Activated T-cell treated with anti-CD3 and anti-CD28 coated beads, Interleukin-2, amount 50 U/mL, for 4 hours (primary cell): ENCODE data around the gene COX7B2. TPM values are rescaled to one million over a fixed set of nuclear protein-coding genes. Genes with fewer than 3 reads are reported as not detected.

ENCODE experiments used
- ATAC-seq, 2 donors: fragments of 200-7000 bp; cut with Tn5 transposase; one replicate each; pipeline ENCODE4 v1.10.0; 2021
- DNase-seq: peaks from one replicate; pipeline ENCODE4 v3.0.0-alpha.2; 2020
- H3K27me3 Mint-ChIP-seq: one replicate; pipeline ENCODE4 v1.8.0; 2021; ENCODE audit warnings: low read depth, mixed read lengths
- H3K36me3 Mint-ChIP-seq: one replicate; pipeline ENCODE4 v1.8.0; 2022; ENCODE audit warnings: mixed read lengths; ENCODE audit not compliant: insufficient read depth
- H3K4me1 Mint-ChIP-seq: one replicate; pipeline ENCODE4 v1.8.0; 2021; ENCODE audit warnings: low read depth, mixed read lengths
- H3K4me3 Mint-ChIP-seq: one replicate; pipeline ENCODE4 v1.8.0; 2021; ENCODE audit warnings: mild to moderate bottlenecking, moderate library complexity, mixed read lengths
- H3K9me3 Mint-ChIP-seq: one replicate; pipeline ENCODE4 v1.8.0; 2021; ENCODE audit warnings: mixed read lengths
- total RNA-seq, 3 donors: library from RNA; stranded (reverse); gene quantifications; one replicate each; pipeline ENCODE4 v1.2.1, GENCODE V29; 2021

COX7B2 gene
- total RNA-seq, 3 donors from 2014 or later, result not detected

DNA sequence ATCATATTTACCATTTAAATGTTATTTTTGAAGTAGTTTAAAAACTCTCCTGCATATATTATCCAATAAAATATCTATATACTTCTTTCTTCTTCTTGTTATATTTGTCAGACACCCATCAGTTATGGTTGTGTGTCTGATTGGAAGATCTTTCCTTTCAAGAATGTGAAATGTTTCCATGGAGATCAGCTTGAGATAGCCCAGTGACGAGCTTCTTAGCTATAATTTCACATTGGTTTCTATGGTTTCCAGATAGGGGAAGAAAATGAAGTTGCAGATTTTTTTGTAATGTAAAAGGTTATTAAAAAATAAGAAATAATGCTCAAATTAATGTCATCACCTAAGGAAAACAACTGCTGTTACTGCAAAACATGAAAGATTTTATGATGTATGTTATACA lies 189.0 kb downstream of the COX7B2 start:
- H3K27me3 Mint-ChIP-seq, result peaks cover 6% of the 10 kb centered on the region
- no peak for DNase-seq
- H3K36me3 Mint-ChIP-seq, result no peaks in the 10 kb centered on the region
- H3K4me1 Mint-ChIP-seq, result no peaks in the 10 kb centered on the region
- peaks cover 6% of the 10 kb centered on the region for H3K9me3 Mint-ChIP-seq
- ATAC-seq, result no peak
- no peak overlapping the region for H3K4me3 Mint-ChIP-seq

DNA sequence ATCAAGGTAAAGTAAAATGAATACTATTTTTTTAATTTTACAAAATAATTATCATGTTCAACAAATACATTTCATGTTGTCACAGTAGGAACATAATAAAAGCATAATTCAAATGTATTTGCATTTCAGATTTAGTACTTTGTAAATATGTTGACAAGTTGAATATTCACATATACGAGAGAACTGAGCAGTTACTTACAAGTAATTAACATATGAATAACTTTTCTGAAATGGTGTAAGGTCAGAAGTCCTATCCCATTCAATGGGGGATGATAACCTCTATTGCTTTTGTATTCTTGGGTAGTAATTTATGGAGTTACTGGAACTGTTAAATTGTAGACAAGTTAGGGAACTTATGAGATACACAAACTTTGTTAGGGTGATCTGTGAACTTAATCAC lies 191.1 kb downstream of the COX7B2 start:
- ATAC-seq (no peak), DNase-seq (no peak)
- no peaks in the 10 kb centered on the region for H3K36me3 Mint-ChIP-seq
- no peak overlapping the region for H3K4me3 Mint-ChIP-seq
- no peaks in the 10 kb centered on the region for H3K9me3 Mint-ChIP-seq
- no peaks in the 10 kb centered on the region for H3K27me3 Mint-ChIP-seq
- H3K4me1 Mint-ChIP-seq, result no peaks in the 10 kb centered on the region

DNA sequence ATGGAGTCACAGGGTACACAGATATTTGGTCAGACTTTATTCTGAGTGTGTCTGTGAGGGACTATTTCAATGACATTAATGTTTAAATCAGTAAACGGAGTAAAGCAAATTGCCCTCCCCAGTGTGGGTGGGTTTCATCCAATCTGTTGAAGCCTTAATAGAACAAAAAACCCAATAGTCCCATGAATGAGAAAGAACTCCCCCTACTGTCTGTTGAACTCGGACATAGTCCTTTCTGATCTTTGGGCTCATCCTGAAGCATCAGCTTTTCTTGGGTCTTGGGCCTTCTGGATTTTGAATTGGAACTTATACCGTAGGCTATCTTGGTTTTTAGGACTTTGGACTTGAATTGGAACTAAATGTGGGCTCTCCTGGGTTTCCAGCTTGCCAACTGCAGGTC lies 193.6 kb downstream of the COX7B2 start:
- no peaks in the 10 kb centered on the region for H3K4me1 Mint-ChIP-seq
- ATAC-seq (no peak), DNase-seq (no peak)
- no peaks in the 10 kb centered on the region for H3K36me3 Mint-ChIP-seq
- no peak overlapping the region for H3K4me3 Mint-ChIP-seq
- peaks cover 4% of the 10 kb centered on the region for H3K9me3 Mint-ChIP-seq
- no peaks in the 10 kb centered on the region for H3K27me3 Mint-ChIP-seq

DNA sequence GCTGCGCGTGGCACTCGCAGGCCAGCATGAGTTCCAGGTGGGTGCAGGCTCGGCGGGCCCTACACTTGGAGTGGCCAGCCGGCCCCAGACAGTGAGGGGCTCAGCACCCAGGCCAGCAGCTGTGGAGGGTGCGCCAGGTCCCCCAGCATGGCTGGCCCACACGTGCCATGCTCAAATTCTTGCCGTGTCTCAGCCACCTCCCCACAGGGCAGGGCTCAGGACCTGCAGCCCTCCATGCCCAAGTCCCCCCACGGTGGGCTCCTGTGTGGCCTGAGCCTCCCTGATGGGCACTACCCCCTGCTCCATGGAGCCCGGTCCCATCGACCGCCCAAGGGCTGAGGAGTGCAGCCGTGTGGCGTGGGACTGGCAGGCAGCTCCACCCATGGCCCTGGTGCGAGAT lies 210.2 kb downstream of the COX7B2 start:
- H3K4me1 Mint-ChIP-seq, result no peaks in the 10 kb centered on the region
- DNase-seq (no peak), ATAC-seq (no peak)
- no peaks in the 10 kb centered on the region for H3K36me3 Mint-ChIP-seq
- peaks cover 4% of the 10 kb centered on the region for H3K9me3 Mint-ChIP-seq
- no peak overlapping the region for H3K4me3 Mint-ChIP-seq
- no peaks in the 10 kb centered on the region for H3K27me3 Mint-ChIP-seq

Other genes starting within 250 kb of the COX7B2 start
- gene GABRA4, start 84.3 kb upstream of the COX7B2 start, total RNA-seq, result not detected
- gene GABRB1, start 122.3 kb upstream of the COX7B2 start, total RNA-seq, result not detected